ENCODE results near the gene C1orf122.
A peak's percentile ranks its signal among the peaks of the same experiment; 100 is the strongest.

The C1orf122 gene

GRCh38 chr1:37802439-37802838 is 5.2 kb upstream of the C1orf122 start:
- DNase-seq: no peak

- no peak for DNase-seq
Measured at GRCh38 chr1:37807220-37807554, 403 bp upstream of the C1orf122 start.

- peak; percentile 13 for DNase-seq
Measured at GRCh38 chr1:37808369-37809319, 1.1 kb downstream of the C1orf122 start.

GRCh38 chr1:37809942-37810341 is 2.4 kb downstream of the C1orf122 start:
- DNase-seq: no peak

GRCh38 chr1:37811027-37811655 is 3.6 kb downstream of the C1orf122 start:
- DNase-seq: peak; percentile 44

- no peak for DNase-seq
Measured at GRCh38 chr1:37813529-37814145, 6.0 kb downstream of the C1orf122 start.

- no peak for DNase-seq
Measured at GRCh38 chr1:37814252-37814651, 6.7 kb downstream of the C1orf122 start.

GRCh38 chr1:37817481-37817880 is 9.9 kb downstream of the C1orf122 start:
- DNase-seq: no peak

GRCh38 chr1:37821481-37821880 is 13.9 kb downstream of the C1orf122 start:
- DNase-seq: no peak

- DNase-seq: no peak
Measured at GRCh38 chr1:37822906-37823815, 15.6 kb downstream of the C1orf122 start.

- DNase-seq: no peak
Measured at GRCh38 chr1:37824001-37824400, 16.4 kb downstream of the C1orf122 start.

GRCh38 chr1:37825506-37825905 is 17.9 kb downstream of the C1orf122 start:
- DNase-seq: no peak

GRCh38 chr1:37828410-37829074 is 21.0 kb downstream of the C1orf122 start:
- no peak for DNase-seq

- DNase-seq: no peak
Measured at GRCh38 chr1:37831109-37831508, 23.5 kb downstream of the C1orf122 start.

GRCh38 chr1:37831809-37832208 is 24.2 kb downstream of the C1orf122 start:
- no peak for DNase-seq

- no peak for DNase-seq
Measured at GRCh38 chr1:37836788-37837187, 29.2 kb downstream of the C1orf122 start.

GRCh38 chr1:37839676-37840075 is 32.1 kb downstream of the C1orf122 start:
- no peak for DNase-seq

GRCh38 chr1:37840711-37841110 is 33.1 kb downstream of the C1orf122 start:
- DNase-seq: no peak

GRCh38 chr1:37841652-37842051 is 34.1 kb downstream of the C1orf122 start:
- no peak for DNase-seq

- no peak for DNase-seq
Measured at GRCh38 chr1:37844536-37844935, 36.9 kb downstream of the C1orf122 start.

- DNase-seq: peak; percentile 5
Measured at GRCh38 chr1:37845049-37845646, 37.6 kb downstream of the C1orf122 start.

GRCh38 chr1:37845786-37846185 is 38.2 kb downstream of the C1orf122 start:
- no peak for DNase-seq
